Measurements from ENCODE around the gene PPP1R13B.

Gene PPP1R13B

GRCh38 chr14:103738701-103739451 is 108.5 kb downstream of the PPP1R13B start:
- DNase-seq: no peak

GRCh38 chr14:103738166-103738565 is 109.2 kb downstream of the PPP1R13B start:
- DNase-seq: no peak

- DNase-seq: no peak
Measured at GRCh38 chr14:103737432-103738045, 109.8 kb downstream of the PPP1R13B start.

- no peak for DNase-seq
Measured at GRCh38 chr14:103736546-103737431, 110.6 kb downstream of the PPP1R13B start.

GRCh38 chr14:103735815-103736545 is 111.4 kb downstream of the PPP1R13B start:
- DNase-seq: no peak

GRCh38 chr14:103735439-103735814 is 111.9 kb downstream of the PPP1R13B start:
- DNase-seq: no peak

- no peak for DNase-seq
Measured at GRCh38 chr14:103735022-103735421, 112.4 kb downstream of the PPP1R13B start.

- no peak for DNase-seq
Measured at GRCh38 chr14:103734081-103734888, 113.1 kb downstream of the PPP1R13B start.

- DNase-seq: no peak
Measured at GRCh38 chr14:103733651-103734050, 113.7 kb downstream of the PPP1R13B start.

- DNase-seq: no peak
Measured at GRCh38 chr14:103732868-103733620, 114.3 kb downstream of the PPP1R13B start.

- no peak for DNase-seq
Measured at GRCh38 chr14:103731916-103732867, 115.2 kb downstream of the PPP1R13B start.

GRCh38 chr14:103731481-103731880 is 115.9 kb downstream of the PPP1R13B start:
- DNase-seq: no peak

- no peak for DNase-seq
Measured at GRCh38 chr14:103730490-103731035, 116.8 kb downstream of the PPP1R13B start.

- no peak for DNase-seq
Measured at GRCh38 chr14:103729496-103730448, 117.6 kb downstream of the PPP1R13B start.

GRCh38 chr14:103728721-103729120 is 118.7 kb downstream of the PPP1R13B start:
- no peak for DNase-seq

- no peak for DNase-seq
Measured at GRCh38 chr14:103728141-103728540, 119.2 kb downstream of the PPP1R13B start.

- no peak for DNase-seq
Measured at GRCh38 chr14:103727313-103727980, 119.9 kb downstream of the PPP1R13B start.

- DNase-seq: no peak
Measured at GRCh38 chr14:103726474-103726873, 120.9 kb downstream of the PPP1R13B start.

All from NCI-H2171 (cell line).